ENCODE results near the gene GRM7. TPM values are rescaled to one million over a fixed set of nuclear protein-coding genes. Genes with fewer than 3 reads are reported as not detected.

Gene GRM7
- total RNA-seq, 2 experiments from 2014 or later, result not detected

GRCh38 chr3:7518456-7518855 lies 657.5 kb downstream of the GRM7 start:
- CTCF ChIA-PET, result no interaction called here
- no peaks in the 10 kb centered on the region for H3K27me3 Mint-ChIP-seq
- no peak overlapping the region for H3K4me3 Mint-ChIP-seq

GRCh38 chr3:7520059-7520458 lies 659.1 kb downstream of the GRM7 start:
- Mint-ChIP-seq H3K4me1 (ENCODE audit: low read depth) (no peaks in the 10 kb centered on the region), H3K9me3 (peaks cover 4% of the 10 kb centered on the region), H3K27ac (no peak overlapping the region), H3K4me3 (no peak overlapping the region), H3K27me3 (no peaks in the 10 kb centered on the region), H3K36me3 (ENCODE audit: low read depth) (no peaks in the 10 kb centered on the region)
- TF ChIP-seq CTCF (IDR thresholded peaks at IDR 0.05), result no peak
- H3K4me3 ChIP-seq (ENCODE audit: low read length), result no peak overlapping the region
- no peaks in the 10 kb centered on the region for H3K4me1 ChIP-seq (ENCODE audit: insufficient read depth, low read length)
- ATAC-seq (ENCODE audit: poor library complexity) (no peak), DNase-seq (no peak)
- no peaks in the 10 kb centered on the region for H3K36me3 ChIP-seq (ENCODE audit: insufficient read depth, low read length)
- H3K9me3 ChIP-seq (ENCODE audit: control insufficient read depth in 1 of 2, insufficient read depth in 1 of 2, low read length in 2 of 2), result no peaks in the 10 kb centered on the region
- H3K27ac ChIP-seq (ENCODE audit: low read depth in 1 of 2, low read length in 2 of 2), result no peak overlapping the region
- ChIA-PET POLR2A (no interaction called here), CTCF (no interaction called here)
- intact Hi-C loops (cut with DNase I, micrococcal nuclease), result no loop called here
- H3K27me3 ChIP-seq (ENCODE audit: control insufficient read depth in 1 of 2, insufficient read depth in 2 of 2, low read length in 2 of 2), result no peaks in the 10 kb centered on the region

More at GRCh38 chr3:7518456-7518855, 657.5 kb downstream of the GRM7 start:
- Histone ChIP-seq H3K9me3 (ENCODE audit: control insufficient read depth in 1 of 2, insufficient read depth in 1 of 2, low read length in 2 of 2) (no peaks in the 10 kb centered on the region), H3K4me3 (ENCODE audit: low read length) (no peak overlapping the region), H3K27ac (ENCODE audit: low read depth in 1 of 2, low read length in 2 of 2) (no peak overlapping the region), H3K27me3 (ENCODE audit: control insufficient read depth in 1 of 2, insufficient read depth in 2 of 2, low read length in 2 of 2) (no peaks in the 10 kb centered on the region), H3K36me3 (ENCODE audit: insufficient read depth, low read length) (no peaks in the 10 kb centered on the region), H3K4me1 (ENCODE audit: insufficient read depth, low read length) (no peaks in the 10 kb centered on the region)
- Mint-ChIP-seq H3K9me3 (peaks cover 2% of the 10 kb centered on the region), H3K27ac (no peak overlapping the region), H3K36me3 (ENCODE audit: low read depth) (no peaks in the 10 kb centered on the region), H3K4me1 (ENCODE audit: low read depth) (no peaks in the 10 kb centered on the region)
- no peak for TF ChIP-seq CTCF (IDR thresholded peaks at IDR 0.05)
- POLR2A ChIA-PET, result no interaction called here
- ATAC-seq (ENCODE audit: poor library complexity) (no peak), DNase-seq (no peak)
- intact Hi-C loops (cut with DNase I, micrococcal nuclease), result no loop called here

- Mint-ChIP-seq H3K27me3 (no peaks in the 10 kb centered on the region), H3K4me3 (no peak overlapping the region), H3K4me1 (ENCODE audit: low read depth) (no peaks in the 10 kb centered on the region), H3K36me3 (ENCODE audit: low read depth) (no peaks in the 10 kb centered on the region), H3K9me3 (peaks cover 4% of the 10 kb centered on the region), H3K27ac (no peak overlapping the region)
- intact Hi-C loops (cut with DNase I, micrococcal nuclease), result no loop called here
- CTCF ChIA-PET, result no interaction called here
- no peak for TF ChIP-seq CTCF (IDR thresholded peaks at IDR 0.05)
- DNase-seq (no peak), ATAC-seq (ENCODE audit: poor library complexity) (no peak)
- POLR2A ChIA-PET, result no interaction called here
- H3K36me3 ChIP-seq (ENCODE audit: insufficient read depth, low read length), result no peaks in the 10 kb centered on the region
- H3K4me3 ChIP-seq (ENCODE audit: low read length), result no peak overlapping the region
- no peak overlapping the region for H3K27ac ChIP-seq (ENCODE audit: low read depth in 1 of 2, low read length in 2 of 2)
- H3K27me3 ChIP-seq (ENCODE audit: control insufficient read depth in 1 of 2, insufficient read depth in 2 of 2, low read length in 2 of 2), result no peaks in the 10 kb centered on the region
- H3K4me1 ChIP-seq (ENCODE audit: insufficient read depth, low read length), result no peaks in the 10 kb centered on the region
- H3K9me3 ChIP-seq (ENCODE audit: control insufficient read depth in 1 of 2, insufficient read depth in 1 of 2, low read length in 2 of 2), result no peaks in the 10 kb centered on the region
Observed at GRCh38 chr3:7520593-7520992, 659.7 kb downstream of the GRM7 start.
